Neural cell (in vitro differentiated cells): ENCODE results near the gene APRT.

Experiments
- EZH2 ChIP-seq: fragments of 200-600, 300-800 bp; shearing (Covaris generic), sonication (generic); IDR thresholded peaks from 2 replicates; pipeline ENCODE4 v1.6.1; 2014; ENCODE audit warnings: antibody characterized with exemption, low read length, borderline replicate concordance, mild to moderate bottlenecking; ENCODE audit not compliant: insufficient read depth, poor library complexity, severe bottlenecking
- POLR2AphosphoS5 ChIP-seq: IDR thresholded peaks from 2 replicates; pipeline ENCODE4 v1.6.1; 2012
- TF ChIP-seq, protein P1 (sequence below): fragments of 450-650 bp; IDR thresholded peaks from 2 replicates; pipeline ENCODE4 v1.5.1; 2014; ENCODE audit warnings: antibody characterized with exemption, mild to moderate bottlenecking, moderate library complexity; ENCODE audit not compliant: poor library complexity, severe bottlenecking

DNA sequence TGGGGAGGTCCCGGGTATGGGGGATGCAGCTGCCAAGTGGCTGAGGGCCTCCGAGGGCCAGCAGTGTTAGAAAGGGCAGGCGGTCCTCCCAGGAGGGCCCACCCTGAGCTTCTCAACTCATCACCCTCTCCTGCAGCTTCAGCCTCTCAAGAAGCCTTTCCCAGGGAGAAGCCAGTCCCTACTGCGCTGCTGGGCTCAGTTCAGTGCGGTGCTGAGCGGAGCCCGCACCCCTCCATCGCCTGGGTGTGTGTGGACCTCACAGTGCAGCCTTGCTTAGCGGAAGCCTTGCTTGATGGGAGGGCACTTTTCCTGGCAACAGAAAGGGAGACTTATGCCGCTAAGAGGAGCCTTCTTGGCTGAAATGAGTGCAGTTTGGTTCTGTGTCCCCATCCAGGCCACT is 3.5 kb upstream of the APRT start:
- TF ChIP-seq, protein P1, sequence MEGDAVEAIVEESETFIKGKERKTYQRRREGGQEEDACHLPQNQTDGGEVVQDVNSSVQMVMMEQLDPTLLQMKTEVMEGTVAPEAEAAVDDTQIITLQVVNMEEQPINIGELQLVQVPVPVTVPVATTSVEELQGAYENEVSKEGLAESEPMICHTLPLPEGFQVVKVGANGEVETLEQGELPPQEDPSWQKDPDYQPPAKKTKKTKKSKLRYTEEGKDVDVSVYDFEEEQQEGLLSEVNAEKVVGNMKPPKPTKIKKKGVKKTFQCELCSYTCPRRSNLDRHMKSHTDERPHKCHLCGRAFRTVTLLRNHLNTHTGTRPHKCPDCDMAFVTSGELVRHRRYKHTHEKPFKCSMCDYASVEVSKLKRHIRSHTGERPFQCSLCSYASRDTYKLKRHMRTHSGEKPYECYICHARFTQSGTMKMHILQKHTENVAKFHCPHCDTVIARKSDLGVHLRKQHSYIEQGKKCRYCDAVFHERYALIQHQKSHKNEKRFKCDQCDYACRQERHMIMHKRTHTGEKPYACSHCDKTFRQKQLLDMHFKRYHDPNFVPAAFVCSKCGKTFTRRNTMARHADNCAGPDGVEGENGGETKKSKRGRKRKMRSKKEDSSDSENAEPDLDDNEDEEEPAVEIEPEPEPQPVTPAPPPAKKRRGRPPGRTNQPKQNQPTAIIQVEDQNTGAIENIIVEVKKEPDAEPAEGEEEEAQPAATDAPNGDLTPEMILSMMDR = no peak
- TF ChIP-seq POLR2AphosphoS5 = no peak
- TF ChIP-seq EZH2 = no peak
